Astrocyte (in vitro differentiated cells and primary cell): Measurements from ENCODE around the gene A4GALT. TPM values are rescaled to one million over a fixed set of nuclear protein-coding genes. Genes with fewer than 3 reads are reported as not detected.

Experiments
- DNase-seq: peaks from one replicate; pipeline ENCODE4 v3.0.0-alpha.2; 2010; ENCODE audit warnings: low read depth
- FAIRE-seq: peaks from 2 replicates; lab custom pipeline; 2011; peaks lifted over from hg19 to GRCh38; lab: Jason Lieb, UNC
- H2AFZ ChIP-seq: 2 replicates; pipeline ENCODE4 v1.6.0; 2012; ENCODE audit warnings: low read depth, low read length, inconsistent platforms
- H3K27ac ChIP-seq: 2 replicates; pipeline ENCODE4 v1.5.1; 2011; ENCODE audit warnings: low read depth, low read length, inconsistent platforms
- H3K27me3 ChIP-seq: 2 replicates; pipeline ENCODE4 v1.6.0; 2011; ENCODE audit warnings: low read length, inconsistent platforms; ENCODE audit not compliant: insufficient read depth
- H3K36me3 ChIP-seq: 2 replicates; pipeline ENCODE4 v1.5.1; 2011; ENCODE audit warnings: low read length, inconsistent platforms; ENCODE audit not compliant: insufficient read depth
- H3K4me1 ChIP-seq: 2 replicates; pipeline ENCODE4 v1.5.1; 2011; ENCODE audit warnings: low read length, inconsistent platforms; ENCODE audit not compliant: insufficient read depth
- H3K4me2 ChIP-seq: 2 replicates; pipeline ENCODE4 v1.6.0; 2012; ENCODE audit warnings: low read length, inconsistent platforms
- H3K4me3 ChIP-seq: 2 replicates; pipeline ENCODE4 v1.5.1; 2011; ENCODE audit warnings: low read depth, mild to moderate bottlenecking, low read length, inconsistent platforms; ENCODE audit not compliant: insufficient read depth
- H3K79me2 ChIP-seq: 2 replicates; pipeline ENCODE4 v1.6.0; 2012; ENCODE audit warnings: mild to moderate bottlenecking, low read length, inconsistent platforms; ENCODE audit not compliant: insufficient read depth
- H3K9ac ChIP-seq: 2 replicates; pipeline ENCODE4 v1.6.0; 2012; ENCODE audit warnings: mild to moderate bottlenecking, low read length, inconsistent platforms
- H3K9me3 ChIP-seq: 2 replicates; pipeline ENCODE4 v1.5.1; 2012; ENCODE audit warnings: low read depth, mild to moderate bottlenecking, low read length, inconsistent platforms; ENCODE audit not compliant: insufficient read depth
- H4K20me1 ChIP-seq: 2 replicates; pipeline ENCODE4 v1.6.0; 2012; ENCODE audit warnings: low read length, inconsistent platforms; ENCODE audit not compliant: insufficient read depth
- H3K27ac Mint-ChIP-seq: one replicate; pipeline ENCODE4 v1.8.0; 2021; ENCODE audit warnings: mild to moderate bottlenecking, mixed read lengths; ENCODE audit not compliant: unreplicated experiment
- H3K27me3 Mint-ChIP-seq: one replicate; pipeline ENCODE4 v1.8.0; 2021; ENCODE audit warnings: low read depth, mixed read lengths; ENCODE audit not compliant: unreplicated experiment
- H3K36me3 Mint-ChIP-seq: one replicate; pipeline ENCODE4 v1.8.0; 2021; ENCODE audit warnings: low read depth, mixed read lengths; ENCODE audit not compliant: unreplicated experiment
- H3K4me1 Mint-ChIP-seq: one replicate; pipeline ENCODE4 v1.8.0; 2021; ENCODE audit warnings: low read depth, mixed read lengths; ENCODE audit not compliant: unreplicated experiment
- H3K4me3 Mint-ChIP-seq: one replicate; pipeline ENCODE4 v1.8.0; 2021; ENCODE audit warnings: mild to moderate bottlenecking, moderate library complexity, mixed read lengths; ENCODE audit not compliant: unreplicated experiment
- H3K9me3 Mint-ChIP-seq: one replicate; pipeline ENCODE4 v1.8.0; 2021; ENCODE audit warnings: mild to moderate bottlenecking, mixed read lengths; ENCODE audit not compliant: unreplicated experiment
- EZH2 ChIP-seq: IDR thresholded peaks from 2 replicates; pipeline ENCODE4 v1.6.1; 2012; ENCODE audit warnings: mild to moderate bottlenecking, low read length, inconsistent platforms; ENCODE audit not compliant: insufficient read depth
- total RNA-seq: library from RNA; stranded (reverse); gene quantifications from 2 replicates; pipeline ENCODE4 v1.2.1, GENCODE V29; 2021
- TF ChIP-seq, protein P1 (sequence below): IDR thresholded peaks from 2 replicates; pipeline ENCODE4 v1.5.1; 2011; ENCODE audit warnings: low read depth, mild to moderate bottlenecking, inconsistent platforms, low read length, moderate library complexity; ENCODE audit not compliant: insufficient read depth

Gene A4GALT
- total RNA-seq, 1 donor from 2014 or later = 1.9 TPM

DNA sequence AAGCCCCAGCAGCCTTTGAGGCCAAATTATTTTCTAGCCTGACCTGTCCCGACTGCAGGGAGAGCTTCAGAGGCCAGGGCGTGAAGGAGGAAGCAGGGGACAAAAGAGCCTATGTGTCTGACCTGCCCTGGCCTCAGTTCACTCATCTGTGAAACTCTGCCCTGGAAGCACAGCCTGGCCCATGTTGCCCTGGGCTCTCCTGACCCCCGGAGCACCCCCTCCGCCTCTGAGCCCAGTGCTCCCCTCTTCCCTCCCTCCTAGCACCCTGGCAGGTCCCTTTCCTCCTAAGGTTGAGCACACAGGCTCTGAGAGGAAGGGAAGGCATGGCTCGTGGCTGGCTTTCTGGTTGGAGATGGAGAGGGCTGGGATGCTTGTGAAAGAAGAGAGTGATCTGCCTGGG is 3.4 kb upstream of the A4GALT start:
- Histone ChIP-seq H3K9me3 (no peaks in the 10 kb centered on the region), H3K4me1 (peaks cover 12% of the 10 kb centered on the region), H3K4me2 (no peak overlapping the region), H3K27me3 (peaks cover 31% of the 10 kb centered on the region), H3K9ac (no peak overlapping the region), H4K20me1 (peaks cover 9% of the 10 kb centered on the region), H3K4me3 (no peak overlapping the region), H2AFZ (no peak overlapping the region), H3K79me2 (no peaks in the 10 kb centered on the region), H3K36me3 (no peaks in the 10 kb centered on the region), H3K27ac (no peak overlapping the region)
- Mint-ChIP-seq H3K9me3 (no peaks in the 10 kb centered on the region), H3K4me1 (peaks cover 5% of the 10 kb centered on the region), H3K27ac (no peak overlapping the region), H3K4me3 (no peak overlapping the region), H3K27me3 (peaks cover 33% of the 10 kb centered on the region), H3K36me3 (no peaks in the 10 kb centered on the region)
- FAIRE-seq = no peak
- no peak for TF ChIP-seq EZH2
- TF ChIP-seq, protein P1, sequence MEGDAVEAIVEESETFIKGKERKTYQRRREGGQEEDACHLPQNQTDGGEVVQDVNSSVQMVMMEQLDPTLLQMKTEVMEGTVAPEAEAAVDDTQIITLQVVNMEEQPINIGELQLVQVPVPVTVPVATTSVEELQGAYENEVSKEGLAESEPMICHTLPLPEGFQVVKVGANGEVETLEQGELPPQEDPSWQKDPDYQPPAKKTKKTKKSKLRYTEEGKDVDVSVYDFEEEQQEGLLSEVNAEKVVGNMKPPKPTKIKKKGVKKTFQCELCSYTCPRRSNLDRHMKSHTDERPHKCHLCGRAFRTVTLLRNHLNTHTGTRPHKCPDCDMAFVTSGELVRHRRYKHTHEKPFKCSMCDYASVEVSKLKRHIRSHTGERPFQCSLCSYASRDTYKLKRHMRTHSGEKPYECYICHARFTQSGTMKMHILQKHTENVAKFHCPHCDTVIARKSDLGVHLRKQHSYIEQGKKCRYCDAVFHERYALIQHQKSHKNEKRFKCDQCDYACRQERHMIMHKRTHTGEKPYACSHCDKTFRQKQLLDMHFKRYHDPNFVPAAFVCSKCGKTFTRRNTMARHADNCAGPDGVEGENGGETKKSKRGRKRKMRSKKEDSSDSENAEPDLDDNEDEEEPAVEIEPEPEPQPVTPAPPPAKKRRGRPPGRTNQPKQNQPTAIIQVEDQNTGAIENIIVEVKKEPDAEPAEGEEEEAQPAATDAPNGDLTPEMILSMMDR = no peak
- no peak for DNase-seq

DNA sequence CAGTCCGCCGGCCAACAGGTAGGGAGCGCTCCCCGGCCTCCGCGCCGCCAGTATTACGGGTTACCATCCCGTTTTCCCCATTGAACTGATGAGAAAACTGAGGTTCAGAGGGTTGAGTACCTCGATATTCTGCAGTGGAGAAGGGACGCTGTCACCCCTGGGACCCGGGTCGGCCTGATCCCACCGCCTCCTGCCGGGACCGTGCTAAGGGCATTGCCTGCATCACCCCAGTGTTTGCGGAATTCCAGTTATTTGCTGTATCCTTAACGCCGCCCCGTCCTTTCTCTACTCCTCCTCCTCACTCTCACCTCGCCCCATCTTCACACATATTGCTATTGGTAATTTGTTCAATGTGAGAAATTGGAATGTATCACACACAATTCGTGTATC is 370 bp upstream of the A4GALT start:
- Mint-ChIP-seq H3K36me3 (no peaks in the 10 kb centered on the region), H3K27ac (peak overlapping the region; percentile 51), H3K4me1 (peaks cover 2% of the 10 kb centered on the region), H3K4me3 (peak overlapping the region; percentile 71), H3K9me3 (no peaks in the 10 kb centered on the region), H3K27me3 (peaks cover 43% of the 10 kb centered on the region)
- TF ChIP-seq, protein P1 = no peak
- TF ChIP-seq EZH2 = peak; percentile 65
- no peaks in the 10 kb centered on the region for H3K36me3 ChIP-seq
- FAIRE-seq (no peak), DNase-seq (no peak)
- H4K20me1 ChIP-seq = peaks cover 18% of the 10 kb centered on the region
- H3K79me2 ChIP-seq = no peaks in the 10 kb centered on the region
- H2AFZ ChIP-seq = peak overlapping the region; percentile 71
- peaks cover 47% of the 10 kb centered on the region for H3K27me3 ChIP-seq
- peak overlapping the region; percentile 83 for H3K4me2 ChIP-seq
- H3K9ac ChIP-seq = peak overlapping the region; percentile 15
- H3K9me3 ChIP-seq = no peaks in the 10 kb centered on the region
- peak overlapping the region; percentile 45 for H3K4me3 ChIP-seq
- H3K27ac ChIP-seq = no peak overlapping the region
- peaks cover 6% of the 10 kb centered on the region for H3K4me1 ChIP-seq

DNA sequence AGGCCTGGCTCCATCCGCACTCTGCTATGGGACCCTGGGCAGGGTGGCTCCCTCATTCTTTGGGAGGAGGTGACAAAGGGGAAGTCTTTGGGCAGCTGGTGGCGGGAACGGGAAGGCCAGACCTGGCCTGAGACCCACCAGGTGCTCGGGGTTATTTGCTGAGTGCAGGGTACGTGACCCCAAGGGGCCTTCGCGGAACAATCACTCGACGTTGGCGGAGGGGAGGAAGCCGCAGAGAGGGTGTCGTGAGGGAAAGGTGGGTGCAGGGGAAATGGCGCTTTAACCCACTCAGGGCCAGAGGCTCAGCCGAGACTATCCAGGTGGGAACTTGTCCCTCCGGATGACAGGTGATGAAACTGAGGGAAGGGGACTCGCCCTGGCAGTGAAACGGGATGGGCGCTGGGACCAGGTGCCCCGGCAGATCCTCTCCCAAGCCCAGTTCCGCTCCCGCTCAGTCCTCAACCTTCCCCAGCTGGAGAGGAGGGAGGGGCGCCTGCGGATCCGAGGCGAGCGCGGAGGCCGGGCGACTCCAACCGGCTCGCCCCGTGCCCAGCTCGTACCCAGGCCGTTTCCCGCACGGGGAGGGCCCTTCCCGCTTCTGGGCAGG is 911 bp downstream of the A4GALT start:
- peak overlapping the region; percentile 44 for H3K4me3 ChIP-seq
- TF ChIP-seq, protein P1 = no peak
- TF ChIP-seq EZH2 = no peak
- H3K9me3 ChIP-seq = no peaks in the 10 kb centered on the region
- peaks cover 18% of the 10 kb centered on the region for H4K20me1 ChIP-seq
- Mint-ChIP-seq H3K27ac (no peak overlapping the region), H3K9me3 (no peaks in the 10 kb centered on the region), H3K27me3 (peaks cover 43% of the 10 kb centered on the region), H3K36me3 (no peaks in the 10 kb centered on the region), H3K4me3 (peak overlapping the region; percentile 75), H3K4me1 (peaks cover 2% of the 10 kb centered on the region)
- H3K9ac ChIP-seq = peak overlapping the region; percentile 27
- H2AFZ ChIP-seq = peak overlapping the region; percentile 63
- peaks cover 6% of the 10 kb centered on the region for H3K4me1 ChIP-seq
- peak overlapping the region; percentile 83 for H3K4me2 ChIP-seq
- H3K27me3 ChIP-seq = peaks cover 43% of the 10 kb centered on the region
- no peak overlapping the region for H3K27ac ChIP-seq
- H3K36me3 ChIP-seq = no peaks in the 10 kb centered on the region
- FAIRE-seq (no peak), DNase-seq (no peak)
- H3K79me2 ChIP-seq = no peaks in the 10 kb centered on the region
